Astrocyte (in vitro differentiated cells and primary cell): ENCODE results near the gene HYDIN. TPM values are rescaled to one million over a fixed set of nuclear protein-coding genes. Genes with fewer than 3 reads are reported as not detected.

Experiments used
- DNase-seq: peaks from one replicate; pipeline ENCODE4 v3.0.0-alpha.2; 2010; ENCODE audit warnings: low read depth
- FAIRE-seq: peaks from 2 replicates; lab custom pipeline; 2011; peaks lifted over from hg19 to GRCh38; lab: Jason Lieb, UNC
- H2AFZ ChIP-seq: 2 replicates; pipeline ENCODE4 v1.6.0; 2012; ENCODE audit warnings: low read depth, low read length, inconsistent platforms
- H3K27ac ChIP-seq: 2 replicates; pipeline ENCODE4 v1.5.1; 2011; ENCODE audit warnings: low read depth, low read length, inconsistent platforms
- H3K27me3 ChIP-seq: 2 replicates; pipeline ENCODE4 v1.6.0; 2011; ENCODE audit warnings: low read length, inconsistent platforms; ENCODE audit not compliant: insufficient read depth
- H3K36me3 ChIP-seq: 2 replicates; pipeline ENCODE4 v1.5.1; 2011; ENCODE audit warnings: low read length, inconsistent platforms; ENCODE audit not compliant: insufficient read depth
- H3K4me1 ChIP-seq: 2 replicates; pipeline ENCODE4 v1.5.1; 2011; ENCODE audit warnings: low read length, inconsistent platforms; ENCODE audit not compliant: insufficient read depth
- H3K4me2 ChIP-seq: 2 replicates; pipeline ENCODE4 v1.6.0; 2012; ENCODE audit warnings: low read length, inconsistent platforms
- H3K4me3 ChIP-seq: 2 replicates; pipeline ENCODE4 v1.5.1; 2011; ENCODE audit warnings: low read depth, mild to moderate bottlenecking, low read length, inconsistent platforms; ENCODE audit not compliant: insufficient read depth
- H3K79me2 ChIP-seq: 2 replicates; pipeline ENCODE4 v1.6.0; 2012; ENCODE audit warnings: mild to moderate bottlenecking, low read length, inconsistent platforms; ENCODE audit not compliant: insufficient read depth
- H3K9ac ChIP-seq: 2 replicates; pipeline ENCODE4 v1.6.0; 2012; ENCODE audit warnings: mild to moderate bottlenecking, low read length, inconsistent platforms
- H3K9me3 ChIP-seq: 2 replicates; pipeline ENCODE4 v1.5.1; 2012; ENCODE audit warnings: low read depth, mild to moderate bottlenecking, low read length, inconsistent platforms; ENCODE audit not compliant: insufficient read depth
- H4K20me1 ChIP-seq: 2 replicates; pipeline ENCODE4 v1.6.0; 2012; ENCODE audit warnings: low read length, inconsistent platforms; ENCODE audit not compliant: insufficient read depth
- H3K27ac Mint-ChIP-seq: one replicate; pipeline ENCODE4 v1.8.0; 2021; ENCODE audit warnings: mild to moderate bottlenecking, mixed read lengths; ENCODE audit not compliant: unreplicated experiment
- H3K27me3 Mint-ChIP-seq: one replicate; pipeline ENCODE4 v1.8.0; 2021; ENCODE audit warnings: low read depth, mixed read lengths; ENCODE audit not compliant: unreplicated experiment
- H3K36me3 Mint-ChIP-seq: one replicate; pipeline ENCODE4 v1.8.0; 2021; ENCODE audit warnings: low read depth, mixed read lengths; ENCODE audit not compliant: unreplicated experiment
- H3K4me1 Mint-ChIP-seq: one replicate; pipeline ENCODE4 v1.8.0; 2021; ENCODE audit warnings: low read depth, mixed read lengths; ENCODE audit not compliant: unreplicated experiment
- H3K4me3 Mint-ChIP-seq: one replicate; pipeline ENCODE4 v1.8.0; 2021; ENCODE audit warnings: mild to moderate bottlenecking, moderate library complexity, mixed read lengths; ENCODE audit not compliant: unreplicated experiment
- H3K9me3 Mint-ChIP-seq: one replicate; pipeline ENCODE4 v1.8.0; 2021; ENCODE audit warnings: mild to moderate bottlenecking, mixed read lengths; ENCODE audit not compliant: unreplicated experiment
- EZH2 ChIP-seq: IDR thresholded peaks from 2 replicates; pipeline ENCODE4 v1.6.1; 2012; ENCODE audit warnings: mild to moderate bottlenecking, low read length, inconsistent platforms; ENCODE audit not compliant: insufficient read depth
- total RNA-seq: library from RNA; stranded (reverse); gene quantifications from 2 replicates; pipeline ENCODE4 v1.2.1, GENCODE V29; 2021
- TF ChIP-seq, protein P1 (sequence below): IDR thresholded peaks from 2 replicates; pipeline ENCODE4 v1.5.1; 2011; ENCODE audit warnings: low read depth, mild to moderate bottlenecking, inconsistent platforms, low read length, moderate library complexity; ENCODE audit not compliant: insufficient read depth

The HYDIN gene
- total RNA-seq, 1 donor from 2014 or later: 1.4 TPM

GRCh38 chr16:71262391-71262790, 31.9 kb upstream of the HYDIN start:
- Mint-ChIP-seq H3K4me1 (no peaks in the 10 kb centered on the region), H3K36me3 (no peaks in the 10 kb centered on the region), H3K4me3 (no peak overlapping the region), H3K27me3 (peaks cover 9% of the 10 kb centered on the region), H3K9me3 (peaks cover 3% of the 10 kb centered on the region), H3K27ac (no peak overlapping the region)
- Histone ChIP-seq H3K4me3 (no peak overlapping the region), H4K20me1 (no peaks in the 10 kb centered on the region), H3K9ac (no peak overlapping the region), H3K4me1 (no peaks in the 10 kb centered on the region), H3K36me3 (no peaks in the 10 kb centered on the region), H3K79me2 (no peaks in the 10 kb centered on the region), H3K4me2 (no peak overlapping the region), H3K9me3 (no peaks in the 10 kb centered on the region), H3K27ac (no peak overlapping the region), H2AFZ (no peak overlapping the region), H3K27me3 (no peaks in the 10 kb centered on the region)
- DNase-seq (no peak), FAIRE-seq (no peak)
- TF ChIP-seq, protein P1, sequence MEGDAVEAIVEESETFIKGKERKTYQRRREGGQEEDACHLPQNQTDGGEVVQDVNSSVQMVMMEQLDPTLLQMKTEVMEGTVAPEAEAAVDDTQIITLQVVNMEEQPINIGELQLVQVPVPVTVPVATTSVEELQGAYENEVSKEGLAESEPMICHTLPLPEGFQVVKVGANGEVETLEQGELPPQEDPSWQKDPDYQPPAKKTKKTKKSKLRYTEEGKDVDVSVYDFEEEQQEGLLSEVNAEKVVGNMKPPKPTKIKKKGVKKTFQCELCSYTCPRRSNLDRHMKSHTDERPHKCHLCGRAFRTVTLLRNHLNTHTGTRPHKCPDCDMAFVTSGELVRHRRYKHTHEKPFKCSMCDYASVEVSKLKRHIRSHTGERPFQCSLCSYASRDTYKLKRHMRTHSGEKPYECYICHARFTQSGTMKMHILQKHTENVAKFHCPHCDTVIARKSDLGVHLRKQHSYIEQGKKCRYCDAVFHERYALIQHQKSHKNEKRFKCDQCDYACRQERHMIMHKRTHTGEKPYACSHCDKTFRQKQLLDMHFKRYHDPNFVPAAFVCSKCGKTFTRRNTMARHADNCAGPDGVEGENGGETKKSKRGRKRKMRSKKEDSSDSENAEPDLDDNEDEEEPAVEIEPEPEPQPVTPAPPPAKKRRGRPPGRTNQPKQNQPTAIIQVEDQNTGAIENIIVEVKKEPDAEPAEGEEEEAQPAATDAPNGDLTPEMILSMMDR: no peak
- no peak for TF ChIP-seq EZH2

- no peaks in the 10 kb centered on the region for H3K4me1 ChIP-seq
- H4K20me1 ChIP-seq: no peaks in the 10 kb centered on the region
- H3K9me3 Mint-ChIP-seq: peaks cover 3% of the 10 kb centered on the region
- H3K9ac ChIP-seq: no peak overlapping the region
- no peak overlapping the region for H2AFZ ChIP-seq
- H3K4me2 ChIP-seq: no peak overlapping the region
- H3K27me3 Mint-ChIP-seq: peaks cover 9% of the 10 kb centered on the region
- no peaks in the 10 kb centered on the region for H3K4me1 Mint-ChIP-seq
- H3K36me3 ChIP-seq: no peaks in the 10 kb centered on the region
- H3K27ac Mint-ChIP-seq: no peak overlapping the region
- no peak overlapping the region for H3K27ac ChIP-seq
- no peaks in the 10 kb centered on the region for H3K79me2 ChIP-seq
- no peak for TF ChIP-seq EZH2
- TF ChIP-seq, protein P1: no peak
- no peak overlapping the region for H3K4me3 ChIP-seq
- no peak for DNase-seq
- no peak for FAIRE-seq
- no peaks in the 10 kb centered on the region for H3K36me3 Mint-ChIP-seq
- H3K4me3 Mint-ChIP-seq: no peak overlapping the region
- H3K27me3 ChIP-seq: no peaks in the 10 kb centered on the region
- no peaks in the 10 kb centered on the region for H3K9me3 ChIP-seq
Observed at GRCh38 chr16:71260995-71261394, 30.5 kb upstream of the HYDIN start.

GRCh38 chr16:71259086-71259485, 28.6 kb upstream of the HYDIN start:
- peaks cover 3% of the 10 kb centered on the region for H3K9me3 Mint-ChIP-seq
- no peaks in the 10 kb centered on the region for H4K20me1 ChIP-seq
- FAIRE-seq (no peak), DNase-seq (no peak)
- no peak overlapping the region for H3K27ac Mint-ChIP-seq
- H3K4me1 Mint-ChIP-seq: peaks cover 3% of the 10 kb centered on the region
- H3K9ac ChIP-seq: no peak overlapping the region
- no peak overlapping the region for H3K4me3 Mint-ChIP-seq
- no peak overlapping the region for H3K4me2 ChIP-seq
- TF ChIP-seq, protein P1: no peak
- no peak for TF ChIP-seq EZH2
- H3K36me3 ChIP-seq: no peaks in the 10 kb centered on the region
- no peak overlapping the region for H3K27ac ChIP-seq
- no peak overlapping the region for H3K4me3 ChIP-seq
- H3K79me2 ChIP-seq: no peaks in the 10 kb centered on the region
- H3K36me3 Mint-ChIP-seq: no peaks in the 10 kb centered on the region
- H3K4me1 ChIP-seq: no peaks in the 10 kb centered on the region
- H2AFZ ChIP-seq: no peak overlapping the region
- peaks cover 9% of the 10 kb centered on the region for H3K27me3 Mint-ChIP-seq
- no peaks in the 10 kb centered on the region for H3K9me3 ChIP-seq
- H3K27me3 ChIP-seq: no peaks in the 10 kb centered on the region
